HG02852 (cell line): ENCODE results near the gene LMAN2.
A peak's percentile ranks its signal among the peaks of the same experiment; 100 is the strongest.

Experiments used
- ATAC-seq: cut with Tn5 transposase; IDR thresholded peaks from one replicate; pipeline ENCODE4 v1.9.1; 2021; ENCODE audit warnings: mild to moderate bottlenecking, moderate library complexity; ENCODE audit not compliant: unreplicated experiment

The LMAN2 gene, protein sequence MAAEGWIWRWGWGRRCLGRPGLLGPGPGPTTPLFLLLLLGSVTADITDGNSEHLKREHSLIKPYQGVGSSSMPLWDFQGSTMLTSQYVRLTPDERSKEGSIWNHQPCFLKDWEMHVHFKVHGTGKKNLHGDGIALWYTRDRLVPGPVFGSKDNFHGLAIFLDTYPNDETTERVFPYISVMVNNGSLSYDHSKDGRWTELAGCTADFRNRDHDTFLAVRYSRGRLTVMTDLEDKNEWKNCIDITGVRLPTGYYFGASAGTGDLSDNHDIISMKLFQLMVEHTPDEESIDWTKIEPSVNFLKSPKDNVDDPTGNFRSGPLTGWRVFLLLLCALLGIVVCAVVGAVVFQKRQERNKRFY

GRCh38 chr5:177351392-177352329, at the start of gene LMAN2:
TSS of gene LMAN2 (minus strand) at chr5:177351668. CDS start at chr5:177351647, 21 bp downstream.
- peak; percentile 91 for ATAC-seq

DNA sequence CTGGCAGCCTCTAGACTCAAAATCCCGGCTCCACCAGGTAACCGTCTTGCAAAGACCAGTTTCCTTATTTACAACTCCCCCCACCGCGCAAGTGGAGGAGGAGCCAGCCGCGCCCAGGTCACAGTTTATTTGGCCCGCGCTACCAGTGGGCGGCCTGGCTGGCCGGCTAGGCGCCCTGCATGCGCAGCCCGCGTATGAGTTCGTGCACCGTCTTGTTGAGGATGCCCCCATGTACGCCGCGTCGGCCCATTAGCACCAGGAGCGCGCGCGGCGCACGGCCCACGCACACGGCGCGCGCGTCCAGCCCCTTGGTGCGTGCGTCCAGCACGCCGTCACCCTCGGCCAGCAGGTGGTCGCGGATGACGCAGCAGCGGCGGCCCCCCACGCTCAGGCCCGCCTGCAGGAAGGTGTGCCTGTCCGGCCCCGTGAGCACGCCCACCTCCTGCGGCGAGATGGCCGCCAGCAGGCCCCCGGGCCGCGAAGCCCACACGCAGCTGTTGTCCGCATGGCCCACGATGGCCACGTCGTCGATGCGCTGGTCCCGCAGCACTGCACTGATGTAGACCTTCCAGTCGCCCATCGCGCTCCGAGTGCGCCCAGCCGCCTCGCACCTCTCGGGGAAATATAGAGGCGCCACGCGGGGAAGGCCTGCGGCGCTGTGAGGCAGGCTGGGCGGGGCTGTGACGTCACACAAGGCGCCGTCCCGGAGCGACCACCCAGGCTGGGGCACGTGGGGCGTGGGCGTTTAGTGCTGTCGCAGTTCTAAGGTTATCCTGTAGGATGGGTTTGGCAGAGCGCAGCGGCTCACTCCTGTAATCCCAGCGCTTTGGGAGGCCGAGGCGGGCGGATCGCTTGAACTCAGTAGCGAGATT, 48.8 kb upstream of the LMAN2 start, which contains the start of gene PFN3:
Gene PFN3, minus strand, starts transcription at position 665 of the 872 bp plus-strand sequence. Its CDS starts 85 bp downstream, at position 580.
- ATAC-seq = no peak

DNA sequence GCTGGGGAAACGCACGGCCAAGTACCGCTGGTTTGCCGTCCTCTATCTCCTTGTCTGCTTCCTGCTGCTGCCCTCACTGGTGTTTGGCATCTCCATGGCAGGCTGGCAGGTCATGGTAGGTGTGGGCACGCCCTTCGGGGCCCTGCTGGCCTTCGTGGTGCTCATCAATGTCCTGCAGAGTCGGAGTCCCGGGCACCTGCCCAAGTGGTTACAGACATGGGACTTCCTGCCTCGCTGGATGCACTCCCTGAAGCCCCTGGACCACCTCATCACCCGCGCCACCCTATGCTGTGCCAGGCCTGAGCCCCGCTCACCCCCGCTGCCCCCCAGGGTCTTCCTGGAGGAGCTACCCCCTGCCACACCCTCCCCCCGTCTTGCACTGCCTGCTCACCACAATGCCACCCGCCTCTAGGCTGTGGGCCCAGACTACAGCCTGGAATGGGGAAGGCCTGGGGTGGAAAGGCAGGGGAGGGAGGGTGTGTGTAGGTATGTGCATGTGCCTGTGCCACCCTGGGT, 46.5 kb upstream of the LMAN2 start:
- no peak for ATAC-seq

GRCh38 chr5:177396807-177397206, 45.3 kb upstream of the LMAN2 start:
- ATAC-seq = no peak

DNA sequence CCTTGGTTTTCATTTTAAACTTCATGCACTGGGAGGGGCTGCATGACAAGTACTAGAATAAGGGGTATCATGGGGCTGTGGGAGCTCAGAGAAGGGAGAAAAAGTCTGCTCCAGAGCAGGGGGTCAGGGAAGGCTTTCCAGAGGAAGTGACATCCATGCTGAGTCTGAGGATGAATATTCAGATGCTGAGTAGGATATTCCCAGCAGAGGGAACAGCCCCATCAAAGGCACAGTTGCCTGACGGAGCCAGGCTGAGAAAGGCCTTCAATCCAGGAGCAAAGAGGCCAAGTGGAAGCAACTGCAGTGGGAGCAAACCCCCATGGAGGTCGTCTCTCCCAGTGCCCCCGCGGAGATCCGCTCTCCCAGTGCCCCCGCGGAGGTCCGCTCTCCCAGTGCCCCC, 44.6 kb upstream of the LMAN2 start:
- no peak for ATAC-seq

- no peak for ATAC-seq
Observed at GRCh38 chr5:177393990-177394389, 42.5 kb upstream of the LMAN2 start.

- no peak for ATAC-seq
Observed at GRCh38 chr5:177393206-177393765, 41.8 kb upstream of the LMAN2 start.

GRCh38 chr5:177392765-177393164, 41.3 kb upstream of the LMAN2 start:
- no peak for ATAC-seq

DNA sequence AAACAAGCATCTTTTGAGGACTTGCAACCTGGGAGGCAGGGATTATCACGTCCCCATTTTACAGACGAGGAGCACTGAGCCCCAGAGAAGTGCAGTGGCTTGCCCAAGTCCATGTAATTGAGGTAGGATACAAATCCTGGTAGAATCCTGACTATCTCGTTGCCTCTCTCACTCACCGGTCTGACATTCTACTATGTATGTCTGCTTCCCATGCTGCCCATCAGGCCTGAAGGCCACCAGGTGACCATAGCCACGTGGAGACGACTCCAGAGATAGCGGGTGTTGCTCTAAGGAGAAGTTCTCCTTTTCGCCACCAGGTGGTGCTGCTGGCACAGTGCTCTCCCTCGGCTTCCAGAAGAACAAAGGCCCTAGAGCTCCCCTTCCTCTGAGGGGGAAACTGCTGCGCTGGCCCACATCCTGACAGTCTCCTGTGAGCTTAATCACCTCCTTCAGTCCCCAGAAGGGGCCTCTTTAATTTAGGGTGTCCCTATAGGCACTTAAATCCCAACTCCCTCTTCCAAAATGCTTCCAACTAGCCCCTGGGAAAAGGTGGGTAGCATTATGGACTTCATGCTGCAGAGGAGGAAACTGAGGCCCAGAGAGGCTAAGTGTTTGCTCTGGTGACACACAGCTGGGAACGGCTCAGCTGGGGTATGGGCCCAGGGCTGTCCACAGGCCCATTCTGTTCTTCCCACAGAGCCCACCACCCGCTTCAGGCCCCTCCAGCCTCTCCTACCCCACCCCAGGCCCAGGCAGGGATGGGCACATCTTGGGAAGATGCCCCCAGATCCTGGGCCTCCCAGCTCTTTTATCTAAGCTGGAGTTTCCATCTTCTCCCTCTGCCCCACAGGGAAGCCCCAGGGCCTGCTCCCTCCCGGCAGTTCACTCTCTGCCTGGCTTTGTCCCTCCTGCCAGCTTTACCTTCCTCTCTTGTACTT, 39.2 kb upstream of the LMAN2 start:
- ATAC-seq = no peak

GRCh38 chr5:177389241-177390169, 38.0 kb upstream of the LMAN2 start:
- ATAC-seq = peak; percentile 41

- no peak for ATAC-seq
Observed at GRCh38 chr5:177388521-177389052, 37.1 kb upstream of the LMAN2 start.

- no peak for ATAC-seq
Observed at GRCh38 chr5:177387405-177387804, 35.9 kb upstream of the LMAN2 start.

GRCh38 chr5:177386542-177386941, 35.1 kb upstream of the LMAN2 start:
- ATAC-seq = no peak

DNA sequence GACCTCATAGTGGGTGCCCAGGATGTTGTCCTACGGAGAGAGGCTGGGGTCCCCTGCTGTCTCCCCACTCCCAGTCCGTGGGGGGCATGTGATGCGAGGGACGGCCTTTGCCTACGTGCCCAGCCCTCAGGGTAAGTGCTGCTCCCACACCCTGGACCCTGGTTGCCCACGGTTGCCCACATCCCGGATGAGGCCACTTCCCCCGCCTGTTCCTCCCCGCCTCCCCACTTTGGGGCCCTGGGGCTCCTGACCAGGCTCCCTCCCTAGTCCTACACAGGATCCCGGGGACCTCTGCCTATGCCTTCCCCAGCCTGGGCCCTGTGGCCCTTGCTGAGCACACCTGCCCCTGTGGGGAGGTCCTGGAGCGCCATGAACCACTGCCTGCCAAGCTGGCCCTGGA, 34.3 kb upstream of the LMAN2 start:
- ATAC-seq = no peak

GRCh38 chr5:177384134-177384533, 32.7 kb upstream of the LMAN2 start, which contains the start of gene SLC34A1:
TSS of gene SLC34A1 (plus strand) at chr5:177384434. CDS start at chr5:177385742, 1,308 bp downstream.
- no peak for ATAC-seq

- no peak for ATAC-seq
Observed at GRCh38 chr5:177383181-177383580, 31.7 kb upstream of the LMAN2 start.

- no peak for ATAC-seq
Observed at GRCh38 chr5:177382423-177383029, 31.1 kb upstream of the LMAN2 start.
